ENCODE results near the gene SLC6A20. TPM values are rescaled to one million over a fixed set of nuclear protein-coding genes. Genes with fewer than 3 reads are reported as not detected.
A peak's percentile ranks its signal among the peaks of the same experiment; 100 is the strongest.

Gene SLC6A20
- polyA plus RNA-seq, 1 donor (not counting 4 experiments of a cell fraction or from before 2014, with no cell fraction given) = 0.34 TPM

DNA sequence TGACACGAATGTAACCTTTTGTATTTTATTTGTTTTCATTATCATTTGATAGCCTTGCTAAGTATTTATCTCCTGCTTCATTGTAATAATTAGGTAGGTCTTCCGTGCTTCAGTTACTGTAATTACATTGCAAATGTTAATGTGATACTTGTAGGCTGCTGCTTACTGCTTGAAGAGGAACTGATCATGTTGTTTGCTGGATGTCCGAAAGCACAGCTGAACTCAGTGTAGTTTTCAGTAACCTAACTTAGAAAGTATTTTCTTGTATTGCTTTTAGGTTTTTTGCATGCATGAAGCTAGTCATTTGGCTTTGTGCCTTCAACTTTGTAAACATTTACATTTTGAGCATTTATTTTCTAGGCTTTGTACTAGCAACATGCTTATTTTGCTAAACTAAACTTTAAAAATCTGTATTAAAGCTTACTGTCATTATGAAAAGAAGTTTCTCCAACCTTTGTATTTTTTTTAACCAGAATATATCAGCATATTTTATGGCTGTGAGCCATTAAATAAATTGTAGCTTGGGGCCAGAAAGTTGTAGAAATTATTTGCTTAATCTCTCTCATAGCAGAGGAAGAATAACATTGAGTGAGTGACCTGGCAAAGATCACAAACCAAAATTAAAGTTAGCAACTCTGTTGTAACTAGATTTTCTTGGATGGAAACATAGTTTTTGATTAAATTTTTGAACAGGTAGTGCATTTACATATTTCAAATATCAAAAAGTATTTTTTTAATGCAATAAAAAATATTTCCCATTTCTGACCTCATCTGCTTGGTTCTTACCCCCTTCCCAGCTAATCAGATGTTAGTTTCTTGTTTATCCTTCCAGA lies 76.5 kb downstream of the SLC6A20 start:
- H3K36me3 ChIP-seq (ENCODE audit: control insufficient read depth in 2 of 2, extremely low read depth in 1 of 2, insufficient read depth in 2 of 2, low read length in 2 of 2) = peaks cover 10 to 16% of the 10 kb centered on the region in 2 experiments
- H3K9me3 ChIP-seq (ENCODE audit: control insufficient read depth, low read depth, low read length) = no peaks in the 10 kb centered on the region
- no peaks in the 10 kb centered on the region for H4K20me1 ChIP-seq (ENCODE audit: control insufficient read depth, extremely low read depth, insufficient read depth, low read length)
- no peaks in the 10 kb centered on the region for H3K4me1 ChIP-seq (ENCODE audit: control insufficient read depth, extremely low read depth, insufficient read depth, low read length)
- no peak overlapping the region for H3K4me2 ChIP-seq (ENCODE audit: control insufficient read depth, extremely low read depth, insufficient read depth, low read depth, low read length)
- no peak overlapping the region for H3K9ac ChIP-seq (ENCODE audit: control insufficient read depth, extremely low read depth, insufficient read depth, low read length)
- no peaks in the 10 kb centered on the region for H3K79me2 ChIP-seq (ENCODE audit: control insufficient read depth, insufficient read depth, low read length)
- H3K27ac ChIP-seq (ENCODE audit: control insufficient read depth, insufficient read depth, low read length) = no peak overlapping the region
- no peak for TF ChIP-seq CTCF (optimal IDR thresholded peaks at IDR 0.05 in 1 of 3, IDR thresholded peaks at IDR 0.05 in 1 of 3, conservative IDR thresholded peaks at IDR 0.05 in 1 of 3; ENCODE audit: extremely low read depth in 1 of 3, insufficient read depth in 2 of 3, low read length in 3 of 3)
- no peak for TF ChIP-seq EZH2 (IDR thresholded peaks at IDR 0.05; ENCODE audit: low read length)
- no peak overlapping the region for H3K4me3 ChIP-seq (ENCODE audit: control insufficient read depth in 2 of 3, extremely low read depth in 1 of 3, insufficient read depth in 2 of 3, low read depth in 1 of 3, low read length in 3 of 3)
- dilution Hi-C loops (cut with MboI; ENCODE audit: extremely low pct_ligation_motif_present, low sequenced_read_pairs) = no loop called here
- H3K9me1 ChIP-seq (ENCODE audit: control insufficient read depth, extremely low read depth, insufficient read depth, low read length) = no peaks in the 10 kb centered on the region
- no peak overlapping the region for H2AFZ ChIP-seq (ENCODE audit: control insufficient read depth, low read length)
- DNase-seq (ENCODE audit: low read depth, low spot score) (no peak), FAIRE-seq (peak; percentile 32)
- no peaks in the 10 kb centered on the region for H3K27me3 ChIP-seq (ENCODE audit: control insufficient read depth, extremely low read depth, insufficient read depth, low read length)

DNA sequence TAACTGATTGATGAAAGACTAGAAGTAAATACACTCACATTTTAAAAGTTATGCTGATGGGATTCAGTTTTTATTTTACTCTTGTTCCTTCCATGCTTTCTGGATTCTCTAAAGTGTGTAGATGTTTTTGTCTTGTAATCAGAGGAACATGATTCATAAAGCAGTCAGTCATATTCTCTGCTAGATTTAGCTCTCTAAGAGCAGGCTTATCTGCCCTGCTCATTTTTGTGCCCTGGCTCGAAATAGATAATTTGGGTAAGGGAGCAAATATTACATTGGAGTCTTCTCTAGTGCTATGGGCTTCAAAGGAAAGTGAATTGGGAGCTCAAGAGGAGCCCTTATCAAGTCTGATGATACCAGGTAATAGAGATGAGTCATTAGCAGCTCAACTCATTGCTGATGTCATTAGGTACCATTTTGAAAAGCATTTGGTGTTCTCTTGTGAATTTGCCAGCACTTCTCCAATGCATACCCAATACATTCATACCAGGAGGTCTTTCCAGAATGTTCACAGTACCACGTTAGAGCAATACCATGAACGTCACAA lies 79.5 kb downstream of the SLC6A20 start:
- H3K27ac ChIP-seq (ENCODE audit: control insufficient read depth, insufficient read depth, low read length) = no peak overlapping the region
- no peak overlapping the region for H3K4me3 ChIP-seq (ENCODE audit: control insufficient read depth in 2 of 3, extremely low read depth in 1 of 3, insufficient read depth in 2 of 3, low read depth in 1 of 3, low read length in 3 of 3)
- no peak for TF ChIP-seq CTCF (optimal IDR thresholded peaks at IDR 0.05 in 1 of 3, IDR thresholded peaks at IDR 0.05 in 1 of 3, conservative IDR thresholded peaks at IDR 0.05 in 1 of 3; ENCODE audit: extremely low read depth in 1 of 3, insufficient read depth in 2 of 3, low read length in 3 of 3)
- TF ChIP-seq EZH2 (IDR thresholded peaks at IDR 0.05; ENCODE audit: low read length) = no peak
- H4K20me1 ChIP-seq (ENCODE audit: control insufficient read depth, extremely low read depth, insufficient read depth, low read length) = no peaks in the 10 kb centered on the region
- DNase-seq (ENCODE audit: low read depth, low spot score) (no peak), FAIRE-seq (no peak)
- no peaks in the 10 kb centered on the region for H3K9me1 ChIP-seq (ENCODE audit: control insufficient read depth, extremely low read depth, insufficient read depth, low read length)
- H2AFZ ChIP-seq (ENCODE audit: control insufficient read depth, low read length) = no peak overlapping the region
- H3K9me3 ChIP-seq (ENCODE audit: control insufficient read depth, low read depth, low read length) = no peaks in the 10 kb centered on the region
- dilution Hi-C loops (cut with MboI; ENCODE audit: extremely low pct_ligation_motif_present, low sequenced_read_pairs) = no loop called here
- no peak overlapping the region for H3K4me2 ChIP-seq (ENCODE audit: control insufficient read depth, extremely low read depth, insufficient read depth, low read depth, low read length)
- no peaks in the 10 kb centered on the region for H3K27me3 ChIP-seq (ENCODE audit: control insufficient read depth, extremely low read depth, insufficient read depth, low read length)
- no peaks in the 10 kb centered on the region for H3K4me1 ChIP-seq (ENCODE audit: control insufficient read depth, extremely low read depth, insufficient read depth, low read length)
- H3K9ac ChIP-seq (ENCODE audit: control insufficient read depth, extremely low read depth, insufficient read depth, low read length) = no peak overlapping the region
- peaks cover 7 to 13% of the 10 kb centered on the region in 2 experiments for H3K36me3 ChIP-seq (ENCODE audit: control insufficient read depth in 2 of 2, extremely low read depth in 1 of 2, insufficient read depth in 2 of 2, low read length in 2 of 2)
- H3K79me2 ChIP-seq (ENCODE audit: control insufficient read depth, insufficient read depth, low read length) = no peaks in the 10 kb centered on the region

All from keratinocyte (primary cell).